HEK293 (cell line): ENCODE data around the gene EML4.

ENCODE experiments used
- ATF2 ChIP-seq: fragments of 450-650 bp; formaldehyde crosslinking; IDR thresholded peaks from 2 replicates; pipeline ENCODE4 v1.5.1; 2016; ENCODE audit warnings: missing biosample characterization, missing genetic modification characterization, low read depth
- CTCF ChIP-seq: fragments of 450-650 bp; formaldehyde crosslinking; IDR thresholded peaks from 2 replicates; pipeline ENCODE4 v1.5.1; 2016; ENCODE audit warnings: missing biosample characterization, missing genetic modification characterization
- KLF1 ChIP-seq: fragments of 450-650 bp; formaldehyde crosslinking; IDR thresholded peaks from 2 replicates; pipeline ENCODE4 v1.5.1; 2016; ENCODE audit warnings: missing biosample characterization, missing genetic modification characterization
- SP2 ChIP-seq: fragments of 450-650 bp; formaldehyde crosslinking; IDR thresholded peaks from 2 replicates; pipeline ENCODE4 v1.5.1; 2016; ENCODE audit warnings: missing biosample characterization, missing genetic modification characterization
- ZBTB17 ChIP-seq: fragments of 450-650 bp; formaldehyde crosslinking; IDR thresholded peaks from 2 replicates; pipeline ENCODE4 v1.5.1; 2016; ENCODE audit warnings: missing biosample characterization, missing genetic modification characterization
- ZNF280C ChIP-seq: fragments of 450-650 bp; formaldehyde crosslinking; IDR thresholded peaks from 2 replicates; pipeline ENCODE4 v1.5.1; 2016; ENCODE audit warnings: missing biosample characterization, missing genetic modification characterization
- ZNF555 ChIP-seq: fragments of 450-650 bp; formaldehyde crosslinking; conservative IDR thresholded peaks from 2 replicates; pipeline ENCODE4 v1.5.1; 2017; ENCODE audit warnings: missing biosample characterization, mild to moderate bottlenecking, missing genetic modification characterization, inconsistent platforms
- ZNF600 ChIP-seq: fragments of 450-650 bp; formaldehyde crosslinking; IDR thresholded peaks from 2 replicates; pipeline ENCODE4 v1.5.1; 2016; ENCODE audit warnings: missing biosample characterization, missing genetic modification characterization
- ZNF785 ChIP-seq: fragments of 450-650 bp; formaldehyde crosslinking; IDR thresholded peaks from 2 replicates; pipeline ENCODE4 v1.5.1; 2016; ENCODE audit warnings: missing biosample characterization, missing genetic modification characterization
- ZNF830 ChIP-seq: fragments of 450-650 bp; IDR thresholded peaks from 2 replicates; pipeline ENCODE4 v1.5.0; 2018; ENCODE audit warnings: missing biosample characterization, missing genetic modification characterization, low read depth, mild to moderate bottlenecking, moderate library complexity

- TF ChIP-seq CTCF (tag by site-specific recombination) (no peak), ZNF785 (tag by site-specific recombination) (no peak), KLF1 (tag by site-specific recombination) (no peak), ZNF830 (tag by site-specific recombination) (no peak), ZNF280C (tag by site-specific recombination) (no peak), ATF2 (tag by site-specific recombination) (no peak), ZNF555 (tag by site-specific recombination) (no peak), ZBTB17 (no peak), ZNF600 (no peak), SP2 (tag by site-specific recombination) (no peak)
These were observed 105.7 kb downstream of the EML4 start for GRCh38 chr2:42274863-42275262.
